HepG2 (cell line): ENCODE data around the gene CTIF. TPM values are rescaled to one million over a fixed set of nuclear protein-coding genes. Genes with fewer than 3 reads are reported as not detected.

ENCODE experiments used
- ATAC-seq: fragments of 200-7000 bp; cut with Tn5 transposase; 3 replicates; pipeline ENCODE4 v1.9.1; 2020; ENCODE audit warnings: mild to moderate bottlenecking, moderate library complexity
- BruUV-seq: library from RNA; stranded (reverse); fragments of 400-500 nt; replicated peaks from 2 replicates; lab custom pipeline; 2021; lab: Mats Ljungman, UMichigan
- CTCF ChIA-PET: fragments of 300-600 bp; formaldehyde crosslinking; extraction: SDS; loops from one replicate; lab custom pipeline; 2021; ENCODE audit warnings: low total read pairs, inconsistent platforms, low intra/inter-chr PET ratio; lab: Yijun Ruan, JAX
- POLR2A ChIA-PET: fragments of 350-600 bp; sonication (Branson Sonifier 250); formaldehyde crosslinking; loops from one replicate; lab custom pipeline; 2020; ENCODE audit warnings: antibody characterized with exemption, inconsistent platforms; lab: Yijun Ruan, JAX
- DNase-seq: peaks from one replicate; pipeline ENCODE4 v3.0.0-alpha.2; 2015; ENCODE audit warnings: low spot score
- FAIRE-seq: peaks from 3 replicates; lab custom pipeline; 2011; peaks lifted over from hg19 to GRCh38; lab: Jason Lieb, UNC
- H2AFZ ChIP-seq: one replicate; pipeline ENCODE4 v1.6.1; 2011; ENCODE audit warnings: low read length, inconsistent platforms
- H3K27ac ChIP-seq: fragments of 300-600 bp; 3 replicates; pipeline ENCODE4 v1.8.0; 2011; ENCODE audit warnings: mixed run types, mild to moderate bottlenecking, mixed read lengths, low read length, inconsistent platforms; ENCODE audit not compliant: insufficient read depth; ENCODE audit errors: extremely low read length
- H3K27me3 ChIP-seq, 2 experiments: fragments of 200-600 bp in 1 of 2; 2 replicates in 1 of 2; 3 replicates in 1 of 2; pipeline versions ENCODE4 v1.6.0 to v1.8.0; 2011; ENCODE audit warnings: low read length in 2 of 2, mild to moderate bottlenecking in 2 of 2, moderate library complexity in 2 of 2, inconsistent platforms in 1 of 2; ENCODE audit not compliant: insufficient read depth in 2 of 2, control insufficient read depth in 1 of 2
- H3K36me3 ChIP-seq, 2 experiments: fragments of 200-600 bp in 1 of 2; replicated peaks in 1 of 2; 2 replicates in 1 of 2; 3 replicates in 1 of 2; pipeline versions ENCODE4 v1.5.1 to v1.8.0; 2011; ENCODE audit warnings: low read length in 2 of 2, inconsistent platforms in 1 of 2; ENCODE audit not compliant: insufficient read depth in 2 of 2, control insufficient read depth in 1 of 2
- H3K4me1 ChIP-seq: 2 replicates; pipeline ENCODE4 v1.5.1; 2012; ENCODE audit warnings: low read length, inconsistent platforms; ENCODE audit not compliant: insufficient read depth
- H3K4me2 ChIP-seq: 2 replicates; pipeline ENCODE4 v1.6.0; 2011; ENCODE audit warnings: low read depth, low read length, inconsistent platforms
- H3K4me3 ChIP-seq, 3 experiments: fragments of 200-600 bp in 1 of 3; sonication (generic), shearing (Covaris generic) in 1 of 3; replicated peaks in 1 of 3; 2 replicates each; pipeline ENCODE4 v1.5.1; 2011 to 2016; ENCODE audit warnings: low read length in 3 of 3, inconsistent platforms in 2 of 3, low read depth in 2 of 3, mild to moderate bottlenecking in 2 of 3, control low read depth in 1 of 3, mixed read lengths in 1 of 3; ENCODE audit not compliant: insufficient read depth in 1 of 3
- H3K79me2 ChIP-seq: one replicate; pipeline ENCODE4 v1.6.1; 2011; ENCODE audit warnings: low read length, inconsistent platforms; ENCODE audit not compliant: insufficient read depth
- H3K9ac ChIP-seq: 2 replicates; pipeline ENCODE4 v1.6.0; 2011; ENCODE audit warnings: mild to moderate bottlenecking, low read depth, low read length, inconsistent platforms; ENCODE audit not compliant: insufficient read depth
- H3K9me3 ChIP-seq: 2 replicates; pipeline ENCODE4 v1.5.1; 2012; ENCODE audit warnings: mild to moderate bottlenecking, low read length
- H4K20me1 ChIP-seq: 2 replicates; pipeline ENCODE4 v1.6.0; 2011; ENCODE audit warnings: inconsistent platforms, mild to moderate bottlenecking, low read length, moderate library complexity; ENCODE audit not compliant: insufficient read depth
- CHD2 ChIP-seq: IDR thresholded peaks from 2 replicates; pipeline ENCODE4 v1.6.1; 2011; ENCODE audit warnings: low read depth, low read length, improper control_type of control experiment
- FOXA3 ChIP-seq: IDR thresholded peaks from 2 replicates; pipeline ENCODE4 v1.6.1; 2016; ENCODE audit warnings: missing genetic modification reagents, missing compliant biosample characterization
- HDAC2 ChIP-seq: sonication (generic); formaldehyde crosslinking; IDR thresholded peaks from 2 replicates; pipeline ENCODE4 v1.4.0; 2020; ENCODE audit warnings: missing genetic modification reagents
- HES4 ChIP-seq: sonication (generic); formaldehyde crosslinking; IDR thresholded peaks from 2 replicates; pipeline ENCODE4 v1.9.0; 2021; ENCODE audit warnings: mild to moderate bottlenecking, missing genetic modification reagents, borderline replicate concordance
- HMGA1 ChIP-seq: sonication (generic); formaldehyde crosslinking; conservative IDR thresholded peaks from 2 replicates; pipeline ENCODE4 v1.4.0; 2020; ENCODE audit warnings: missing genetic modification reagents
- MYNN ChIP-seq: sonication (generic); formaldehyde crosslinking; IDR thresholded peaks from 2 replicates; pipeline ENCODE4 v1.4.0; 2020; ENCODE audit warnings: mild to moderate bottlenecking, low read depth, missing genetic modification reagents
- RBFOX2 ChIP-seq: fragments of 200-400 bp; formaldehyde crosslinking; IDR thresholded peaks from 2 replicates; pipeline ENCODE4 v1.6.1; 2017; ENCODE audit warnings: low read depth, mild to moderate bottlenecking, low read length
- REPIN1 ChIP-seq: sonication (generic); formaldehyde crosslinking; IDR thresholded peaks from 2 replicates; pipeline ENCODE4 v1.8.0; 2022; ENCODE audit warnings: missing genetic modification reagents, low read depth, mild to moderate bottlenecking, borderline replicate concordance
- TRIM24 ChIP-seq: sonication (generic); formaldehyde crosslinking; IDR thresholded peaks from 2 replicates; pipeline ENCODE4 v1.8.0; 2022; ENCODE audit warnings: mild to moderate bottlenecking, missing genetic modification reagents
- ZFX ChIP-seq: sonication (generic); formaldehyde crosslinking; IDR thresholded peaks from 2 replicates; pipeline ENCODE4 v1.4.0; 2020; ENCODE audit warnings: mild to moderate bottlenecking, low read depth, missing genetic modification reagents, moderate library complexity
- ZNF543 ChIP-seq: sonication (generic); formaldehyde crosslinking; IDR thresholded peaks from 2 replicates; pipeline ENCODE4 v1.4.0; 2020; ENCODE audit warnings: mild to moderate bottlenecking, missing genetic modification reagents
- ZNF609 ChIP-seq: sonication (generic); formaldehyde crosslinking; IDR thresholded peaks from 2 replicates; pipeline ENCODE4 v1.4.0; 2020; ENCODE audit warnings: mild to moderate bottlenecking, missing genetic modification reagents, borderline replicate concordance
- WGBS: methylation state at CpG from one replicate; pipeline ENCODE4 v1.1.6; 2017; ENCODE audit warnings: low lambda C conversion rate; 5-methylcytosine and 5-hydroxymethylcytosine counted together
- in situ Hi-C: cut with HindIII; loops from 2 replicates; pipeline ENCODE4 v1.10.0; 2017; ENCODE audit warnings: low pct_unique_long_range_greater_than_20kb; ENCODE audit not compliant: extremely low pct_ligation_motif_present
- intact Hi-C: fragments of 100-400 bp; cut with micrococcal nuclease; formaldehyde crosslinking; loops from one replicate; pipeline ENCODE4 v1.10.0; 2022; ENCODE audit not compliant: unreplicated experiment
- polyA plus RNA-seq, 8 experiments: library from polyadenylated mRNA; depleted of rRNA in 3 of 8; stranded (reverse) in 7 of 8; unstranded in 1 of 8; fragments of >200 nt; fragmentation: Illumina TruSeq in 4 of 8; extraction: Trizol in 4 of 8; gene quantifications; 2 replicates each; pipeline versions ENCODE4 v1.2.1 to v1.2.3, GENCODE V29; 2011 to 2016; ENCODE audit warnings: low read depth in 4 of 8, missing spikeins in 1 of 8, mixed read lengths in 1 of 8; ENCODE audit not compliant: insufficient read depth in 1 of 8
- total RNA-seq, 5 experiments: library from RNA; depleted of rRNA; stranded (reverse); fragments of >200 nt; fragmentation: Illumina TruSeq; extraction: Trizol; gene quantifications; 2 replicates each; pipeline ENCODE4 v1.2.3, GENCODE V29; 2016; ENCODE audit warnings: low read depth in 1 of 5
- TF ChIP-seq, protein P1 (sequence below): sonication (generic); formaldehyde crosslinking; IDR thresholded peaks from 2 replicates; pipeline ENCODE4 v1.5.1; 2020; ENCODE audit warnings: mild to moderate bottlenecking, missing genetic modification reagents, borderline replicate concordance

The CTIF gene
- total and polyA plus RNA-seq, 2 of the 13 experiments (the other 11 are each of a cell fraction or from before 2014, with no cell fraction given) = 18.2 to 28.0 TPM

DNA sequence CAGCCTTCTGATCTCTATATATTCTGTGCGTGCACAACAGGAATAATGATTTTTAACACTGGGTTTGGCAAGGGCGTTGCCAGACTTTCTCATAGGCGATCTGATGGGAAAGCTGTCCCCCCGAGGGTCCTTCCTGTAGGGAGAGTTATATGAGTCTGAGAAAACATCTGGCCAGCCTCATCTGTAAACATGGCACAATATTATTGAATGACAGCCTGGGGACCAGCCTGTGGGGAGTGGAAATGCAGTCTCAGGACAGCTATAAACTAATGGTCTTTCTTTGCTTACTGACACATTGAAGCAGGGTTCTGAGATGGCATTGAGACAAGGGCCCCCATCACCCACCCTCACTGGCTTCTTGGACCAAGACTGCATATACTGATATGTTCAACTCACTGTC, 62.5 kb downstream of the CTIF start:
- no peak overlapping the region for H3K27ac ChIP-seq
- H3K9me3 ChIP-seq = no peaks in the 10 kb centered on the region
- WGBS = 94% methylated on average over 4 of the region's 4 CpGs
- 0 out of 2 replicates have a peak, but pooled peaks cover 6% of the 10 kb centered on the region for H4K20me1 ChIP-seq
- in situ Hi-C loops = no loop called here
- peaks cover 11% of the 10 kb centered on the region for H3K79me2 ChIP-seq
- peaks cover 0 to 2% of the 10 kb centered on the region in 2 experiments; a peak in 1 of 5 replicates for H3K36me3 ChIP-seq
- DNase-seq (no peak), FAIRE-seq (no peak), ATAC-seq (no peak)
- no peak overlapping the region for H3K4me3 ChIP-seq
- H3K9ac ChIP-seq = no peak overlapping the region
- BruUV-seq = no TSS peak
- H3K4me1 ChIP-seq = peaks cover 17% of the 10 kb centered on the region
- no peak overlapping the region for H2AFZ ChIP-seq
- ChIA-PET CTCF (no interaction called here), POLR2A (no interaction called here)
- intact Hi-C loops = no loop called here
- no peaks in the 10 kb centered on the region for H3K27me3 ChIP-seq
- H3K4me2 ChIP-seq = no peak overlapping the region
- TF ChIP-seq RBFOX2 (no peak), ZNF543 (no peak), HES4 (CRISPR knock-in tag) (no peak), FOXA3 (CRISPR knock-in tag) (no peak), TRIM24 (CRISPR knock-in tag) (no peak), ZNF609 (CRISPR knock-in tag) (no peak), MYNN (CRISPR knock-in tag) (no peak), ZFX (CRISPR knock-in tag) (no peak), HMGA1 (CRISPR knock-in tag) (no peak), HDAC2 (CRISPR knock-in tag) (no peak), CHD2 (no peak), REPIN1 (CRISPR knock-in tag) (no peak)
- TF ChIP-seq, protein P1, sequence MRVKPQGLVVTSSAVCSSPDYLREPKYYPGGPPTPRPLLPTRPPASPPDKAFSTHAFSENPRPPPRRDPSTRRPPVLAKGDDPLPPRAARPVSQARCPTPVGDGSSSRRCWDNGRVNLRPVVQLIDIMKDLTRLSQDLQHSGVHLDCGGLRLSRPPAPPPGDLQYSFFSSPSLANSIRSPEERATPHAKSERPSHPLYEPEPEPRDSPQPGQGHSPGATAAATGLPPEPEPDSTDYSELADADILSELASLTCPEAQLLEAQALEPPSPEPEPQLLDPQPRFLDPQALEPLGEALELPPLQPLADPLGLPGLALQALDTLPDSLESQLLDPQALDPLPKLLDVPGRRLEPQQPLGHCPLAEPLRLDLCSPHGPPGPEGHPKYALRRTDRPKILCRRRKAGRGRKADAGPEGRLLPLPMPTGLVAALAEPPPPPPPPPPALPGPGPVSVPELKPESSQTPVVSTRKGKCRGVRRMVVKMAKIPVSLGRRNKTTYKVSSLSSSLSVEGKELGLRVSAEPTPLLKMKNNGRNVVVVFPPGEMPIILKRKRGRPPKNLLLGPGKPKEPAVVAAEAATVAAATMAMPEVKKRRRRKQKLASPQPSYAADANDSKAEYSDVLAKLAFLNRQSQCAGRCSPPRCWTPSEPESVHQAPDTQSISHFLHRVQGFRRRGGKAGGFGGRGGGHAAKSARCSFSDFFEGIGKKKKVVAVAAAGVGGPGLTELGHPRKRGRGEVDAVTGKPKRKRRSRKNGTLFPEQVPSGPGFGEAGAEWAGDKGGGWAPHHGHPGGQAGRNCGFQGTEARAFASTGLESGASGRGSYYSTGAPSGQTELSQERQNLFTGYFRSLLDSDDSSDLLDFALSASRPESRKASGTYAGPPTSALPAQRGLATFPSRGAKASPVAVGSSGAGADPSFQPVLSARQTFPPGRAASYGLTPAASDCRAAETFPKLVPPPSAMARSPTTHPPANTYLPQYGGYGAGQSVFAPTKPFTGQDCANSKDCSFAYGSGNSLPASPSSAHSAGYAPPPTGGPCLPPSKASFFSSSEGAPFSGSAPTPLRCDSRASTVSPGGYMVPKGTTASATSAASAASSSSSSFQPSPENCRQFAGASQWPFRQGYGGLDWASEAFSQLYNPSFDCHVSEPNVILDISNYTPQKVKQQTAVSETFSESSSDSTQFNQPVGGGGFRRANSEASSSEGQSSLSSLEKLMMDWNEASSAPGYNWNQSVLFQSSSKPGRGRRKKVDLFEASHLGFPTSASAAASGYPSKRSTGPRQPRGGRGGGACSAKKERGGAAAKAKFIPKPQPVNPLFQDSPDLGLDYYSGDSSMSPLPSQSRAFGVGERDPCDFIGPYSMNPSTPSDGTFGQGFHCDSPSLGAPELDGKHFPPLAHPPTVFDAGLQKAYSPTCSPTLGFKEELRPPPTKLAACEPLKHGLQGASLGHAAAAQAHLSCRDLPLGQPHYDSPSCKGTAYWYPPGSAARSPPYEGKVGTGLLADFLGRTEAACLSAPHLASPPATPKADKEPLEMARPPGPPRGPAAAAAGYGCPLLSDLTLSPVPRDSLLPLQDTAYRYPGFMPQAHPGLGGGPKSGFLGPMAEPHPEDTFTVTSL (CRISPR knock-in tag) = no peak
